ENCODE results near the gene DEGS2.

DNA sequence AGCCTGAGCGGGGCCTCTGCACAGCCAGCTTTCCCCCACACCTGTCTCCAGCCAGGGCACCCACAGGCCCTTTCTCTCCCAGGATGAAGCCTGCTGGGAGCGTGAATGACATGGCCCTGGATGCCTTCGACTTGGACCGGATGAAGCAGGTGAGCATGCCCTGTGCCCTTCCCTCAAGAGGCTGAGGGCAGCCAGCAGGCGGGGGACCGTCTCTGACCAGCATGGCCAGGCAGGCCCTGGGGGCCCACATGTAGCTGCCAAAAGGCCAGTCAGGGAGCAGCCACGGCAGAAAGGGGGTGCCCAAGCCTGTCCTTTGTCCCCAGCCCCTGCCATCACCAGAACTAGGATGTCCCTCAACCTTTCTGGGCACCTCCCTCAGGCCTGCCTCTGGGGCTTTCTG lies 18.3 kb downstream of the DEGS2 start:
- TF ChIP-seq EZH2 (IDR thresholded peaks at IDR 0.05; ENCODE audit: borderline replicate concordance, low read depth, low read length, severe bottlenecking): no peak
- TF ChIP-seq, protein P1, sequence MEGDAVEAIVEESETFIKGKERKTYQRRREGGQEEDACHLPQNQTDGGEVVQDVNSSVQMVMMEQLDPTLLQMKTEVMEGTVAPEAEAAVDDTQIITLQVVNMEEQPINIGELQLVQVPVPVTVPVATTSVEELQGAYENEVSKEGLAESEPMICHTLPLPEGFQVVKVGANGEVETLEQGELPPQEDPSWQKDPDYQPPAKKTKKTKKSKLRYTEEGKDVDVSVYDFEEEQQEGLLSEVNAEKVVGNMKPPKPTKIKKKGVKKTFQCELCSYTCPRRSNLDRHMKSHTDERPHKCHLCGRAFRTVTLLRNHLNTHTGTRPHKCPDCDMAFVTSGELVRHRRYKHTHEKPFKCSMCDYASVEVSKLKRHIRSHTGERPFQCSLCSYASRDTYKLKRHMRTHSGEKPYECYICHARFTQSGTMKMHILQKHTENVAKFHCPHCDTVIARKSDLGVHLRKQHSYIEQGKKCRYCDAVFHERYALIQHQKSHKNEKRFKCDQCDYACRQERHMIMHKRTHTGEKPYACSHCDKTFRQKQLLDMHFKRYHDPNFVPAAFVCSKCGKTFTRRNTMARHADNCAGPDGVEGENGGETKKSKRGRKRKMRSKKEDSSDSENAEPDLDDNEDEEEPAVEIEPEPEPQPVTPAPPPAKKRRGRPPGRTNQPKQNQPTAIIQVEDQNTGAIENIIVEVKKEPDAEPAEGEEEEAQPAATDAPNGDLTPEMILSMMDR (IDR thresholded peaks at IDR 0.05; ENCODE audit: borderline replicate concordance, extremely low read depth, low read length, poor library complexity, severe bottlenecking): no peak
